ENCODE results near the gene GPLD1. TPM values are rescaled to one million over a fixed set of nuclear protein-coding genes. Genes with fewer than 3 reads are reported as not detected.

The GPLD1 gene
- total RNA-seq, 1 donor: 0.72 TPM

GRCh38 chr6:24458941-24459340 lies 30.4 kb downstream of the GPLD1 start:
- Histone ChIP-seq H3K27me3 (ENCODE audit: insufficient read depth, low read length) (no peaks in the 10 kb centered on the region), H3K27ac (ENCODE audit: low read depth, low read length) (no peak overlapping the region), H3K36me3 (ENCODE audit: insufficient read depth, low read length) (no peaks in the 10 kb centered on the region), H3K4me3 (ENCODE audit: insufficient read depth, low read length) (no peak overlapping the region), H3K4me2 (ENCODE audit: insufficient read depth, low read length) (no peak overlapping the region), H4K20me1 (ENCODE audit: insufficient read depth, low read length) (no peaks in the 10 kb centered on the region), H2AFZ (ENCODE audit: low read length) (no peak overlapping the region), H3K4me1 (ENCODE audit: insufficient read depth, low read length) (no peaks in the 10 kb centered on the region), H3K9me3 (ENCODE audit: low read depth, low read length) (no peaks in the 10 kb centered on the region), H3K79me2 (ENCODE audit: insufficient read depth, low read length) (no peaks in the 10 kb centered on the region)
- DNase-seq (ENCODE audit: insufficient read length, low spot score, missing footprints): peak; percentile 23
- TF ChIP-seq, protein P1, sequence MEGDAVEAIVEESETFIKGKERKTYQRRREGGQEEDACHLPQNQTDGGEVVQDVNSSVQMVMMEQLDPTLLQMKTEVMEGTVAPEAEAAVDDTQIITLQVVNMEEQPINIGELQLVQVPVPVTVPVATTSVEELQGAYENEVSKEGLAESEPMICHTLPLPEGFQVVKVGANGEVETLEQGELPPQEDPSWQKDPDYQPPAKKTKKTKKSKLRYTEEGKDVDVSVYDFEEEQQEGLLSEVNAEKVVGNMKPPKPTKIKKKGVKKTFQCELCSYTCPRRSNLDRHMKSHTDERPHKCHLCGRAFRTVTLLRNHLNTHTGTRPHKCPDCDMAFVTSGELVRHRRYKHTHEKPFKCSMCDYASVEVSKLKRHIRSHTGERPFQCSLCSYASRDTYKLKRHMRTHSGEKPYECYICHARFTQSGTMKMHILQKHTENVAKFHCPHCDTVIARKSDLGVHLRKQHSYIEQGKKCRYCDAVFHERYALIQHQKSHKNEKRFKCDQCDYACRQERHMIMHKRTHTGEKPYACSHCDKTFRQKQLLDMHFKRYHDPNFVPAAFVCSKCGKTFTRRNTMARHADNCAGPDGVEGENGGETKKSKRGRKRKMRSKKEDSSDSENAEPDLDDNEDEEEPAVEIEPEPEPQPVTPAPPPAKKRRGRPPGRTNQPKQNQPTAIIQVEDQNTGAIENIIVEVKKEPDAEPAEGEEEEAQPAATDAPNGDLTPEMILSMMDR (IDR thresholded peaks at IDR 0.05; ENCODE audit: extremely low read depth, low read depth, low read length): no peak

DNA sequence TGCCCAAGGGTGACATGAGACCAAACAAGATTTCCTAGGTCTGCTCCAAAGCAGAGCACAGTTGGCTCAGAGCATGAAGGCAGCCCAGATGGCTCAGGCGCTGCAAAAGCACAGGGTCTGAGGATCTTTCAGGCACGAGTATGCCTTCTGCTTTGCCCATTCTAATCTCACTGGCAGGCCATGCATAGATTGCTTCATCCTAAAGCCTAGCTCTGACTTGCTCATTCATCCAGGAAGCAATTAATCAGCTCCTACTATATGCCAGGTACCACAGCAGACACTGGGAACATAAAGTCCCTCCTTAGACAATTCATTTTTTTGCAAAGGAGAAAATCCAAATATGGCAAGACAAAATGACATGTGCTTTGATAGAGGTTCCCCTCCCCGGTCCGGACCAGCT lies 31.2 kb downstream of the GPLD1 start:
- H2AFZ ChIP-seq (ENCODE audit: low read length): no peak overlapping the region
- no peak overlapping the region for H3K4me3 ChIP-seq (ENCODE audit: insufficient read depth, low read length)
- TF ChIP-seq, protein P1 (IDR thresholded peaks at IDR 0.05; ENCODE audit: extremely low read depth, low read depth, low read length): no peak
- no peak overlapping the region for H3K27ac ChIP-seq (ENCODE audit: low read depth, low read length)
- H3K4me2 ChIP-seq (ENCODE audit: insufficient read depth, low read length): no peak overlapping the region
- H3K9me3 ChIP-seq (ENCODE audit: low read depth, low read length): no peaks in the 10 kb centered on the region
- H3K36me3 ChIP-seq (ENCODE audit: insufficient read depth, low read length): no peaks in the 10 kb centered on the region
- H3K79me2 ChIP-seq (ENCODE audit: insufficient read depth, low read length): no peaks in the 10 kb centered on the region
- no peak for DNase-seq (ENCODE audit: insufficient read length, low spot score, missing footprints)
- no peaks in the 10 kb centered on the region for H3K4me1 ChIP-seq (ENCODE audit: insufficient read depth, low read length)
- H4K20me1 ChIP-seq (ENCODE audit: insufficient read depth, low read length): no peaks in the 10 kb centered on the region
- H3K27me3 ChIP-seq (ENCODE audit: insufficient read depth, low read length): no peaks in the 10 kb centered on the region

- no peak overlapping the region for H3K27ac ChIP-seq (ENCODE audit: low read depth, low read length)
- H3K4me2 ChIP-seq (ENCODE audit: insufficient read depth, low read length): no peak overlapping the region
- no peaks in the 10 kb centered on the region for H3K27me3 ChIP-seq (ENCODE audit: insufficient read depth, low read length)
- TF ChIP-seq, protein P1 (IDR thresholded peaks at IDR 0.05; ENCODE audit: extremely low read depth, low read depth, low read length): no peak
- no peaks in the 10 kb centered on the region for H3K4me1 ChIP-seq (ENCODE audit: insufficient read depth, low read length)
- no peak for DNase-seq (ENCODE audit: insufficient read length, low spot score, missing footprints)
- H3K36me3 ChIP-seq (ENCODE audit: insufficient read depth, low read length): no peaks in the 10 kb centered on the region
- no peak overlapping the region for H2AFZ ChIP-seq (ENCODE audit: low read length)
- H3K4me3 ChIP-seq (ENCODE audit: insufficient read depth, low read length): no peak overlapping the region
- no peaks in the 10 kb centered on the region for H4K20me1 ChIP-seq (ENCODE audit: insufficient read depth, low read length)
- H3K9me3 ChIP-seq (ENCODE audit: low read depth, low read length): no peaks in the 10 kb centered on the region
- no peaks in the 10 kb centered on the region for H3K79me2 ChIP-seq (ENCODE audit: insufficient read depth, low read length)
These were observed 34.3 kb downstream of the GPLD1 start for GRCh38 chr6:24455061-24455460.

GRCh38 chr6:24454452-24454851 lies 34.9 kb downstream of the GPLD1 start:
- Histone ChIP-seq H3K4me1 (ENCODE audit: insufficient read depth, low read length) (no peaks in the 10 kb centered on the region), H3K79me2 (ENCODE audit: insufficient read depth, low read length) (no peaks in the 10 kb centered on the region), H3K27ac (ENCODE audit: low read depth, low read length) (no peak overlapping the region), H3K27me3 (ENCODE audit: insufficient read depth, low read length) (no peaks in the 10 kb centered on the region), H3K9me3 (ENCODE audit: low read depth, low read length) (no peaks in the 10 kb centered on the region), H2AFZ (ENCODE audit: low read length) (no peak overlapping the region), H3K4me3 (ENCODE audit: insufficient read depth, low read length) (no peak overlapping the region), H3K4me2 (ENCODE audit: insufficient read depth, low read length) (no peak overlapping the region), H3K36me3 (ENCODE audit: insufficient read depth, low read length) (no peaks in the 10 kb centered on the region), H4K20me1 (ENCODE audit: insufficient read depth, low read length) (no peaks in the 10 kb centered on the region)
- DNase-seq (ENCODE audit: insufficient read length, low spot score, missing footprints): peak; percentile 26
- TF ChIP-seq, protein P1 (IDR thresholded peaks at IDR 0.05; ENCODE audit: extremely low read depth, low read depth, low read length): no peak
